Measurements from ENCODE around the gene KCNK15. TPM values are rescaled to one million over a fixed set of nuclear protein-coding genes. Genes with fewer than 3 reads are reported as not detected.
A peak's percentile ranks its signal among the peaks of the same experiment; 100 is the strongest.

KCNK15 gene
- total RNA-seq, 4 donors from 2014 or later = 3.6 to 5.6 (median 5.0) TPM

DNA sequence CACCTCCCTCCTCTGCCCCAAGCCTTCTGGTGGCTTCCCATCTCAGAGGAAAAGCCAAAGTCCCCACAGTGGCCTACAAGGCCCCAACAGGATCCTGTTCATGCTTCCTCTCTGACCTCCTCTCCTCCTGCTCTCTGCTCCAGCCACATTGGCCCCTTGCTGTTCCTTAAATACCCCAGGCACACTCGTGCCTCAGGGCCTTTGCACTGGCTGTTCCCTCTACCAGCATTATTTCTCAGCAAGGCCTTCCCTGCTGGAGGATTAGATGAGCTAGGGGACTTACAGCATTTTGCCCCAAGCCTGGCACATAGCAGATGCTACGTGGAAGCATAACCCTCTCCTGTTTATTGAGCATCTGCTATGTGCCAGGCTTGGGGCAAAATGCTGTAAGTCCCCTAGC is 22.7 kb upstream of the KCNK15 start:
- H3K4me1 ChIP-seq = peaks cover 18 to 64% (median 43%) of the 10 kb centered on the region in 4 donors
- H3K9me3 ChIP-seq = no peaks in the 10 kb centered on the region
- TF ChIP-seq EP300 (IDR thresholded peaks at IDR 0.05) (no peak), POLR2AphosphoS5 (IDR thresholded peaks at IDR 0.05) (no peak), POLR2A (IDR thresholded peaks at IDR 0.05; ENCODE audit: low read depth) (no peak)
- TF ChIP-seq, protein P1, sequence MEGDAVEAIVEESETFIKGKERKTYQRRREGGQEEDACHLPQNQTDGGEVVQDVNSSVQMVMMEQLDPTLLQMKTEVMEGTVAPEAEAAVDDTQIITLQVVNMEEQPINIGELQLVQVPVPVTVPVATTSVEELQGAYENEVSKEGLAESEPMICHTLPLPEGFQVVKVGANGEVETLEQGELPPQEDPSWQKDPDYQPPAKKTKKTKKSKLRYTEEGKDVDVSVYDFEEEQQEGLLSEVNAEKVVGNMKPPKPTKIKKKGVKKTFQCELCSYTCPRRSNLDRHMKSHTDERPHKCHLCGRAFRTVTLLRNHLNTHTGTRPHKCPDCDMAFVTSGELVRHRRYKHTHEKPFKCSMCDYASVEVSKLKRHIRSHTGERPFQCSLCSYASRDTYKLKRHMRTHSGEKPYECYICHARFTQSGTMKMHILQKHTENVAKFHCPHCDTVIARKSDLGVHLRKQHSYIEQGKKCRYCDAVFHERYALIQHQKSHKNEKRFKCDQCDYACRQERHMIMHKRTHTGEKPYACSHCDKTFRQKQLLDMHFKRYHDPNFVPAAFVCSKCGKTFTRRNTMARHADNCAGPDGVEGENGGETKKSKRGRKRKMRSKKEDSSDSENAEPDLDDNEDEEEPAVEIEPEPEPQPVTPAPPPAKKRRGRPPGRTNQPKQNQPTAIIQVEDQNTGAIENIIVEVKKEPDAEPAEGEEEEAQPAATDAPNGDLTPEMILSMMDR (IDR thresholded peaks at IDR 0.05) = no peak
- DNase-seq (ENCODE audit: extremely low spot score) = no peak
- intact Hi-C loops (cut with DNase I) = no loop called here
- H3K4me3 ChIP-seq = no peak overlapping the region
- H3K27me3 ChIP-seq = no peaks in the 10 kb centered on the region
- H3K27ac ChIP-seq (replicated peaks in 1 of 4) = peak overlapping the region; percentile 80 to 88 (median 85)
- peaks cover 0 to 22% (median 7%) of the 10 kb centered on the region in 4 donors for H3K36me3 ChIP-seq
- 92% methylated on average over 2 of the region's 2 CpGs for WGBS

DNA sequence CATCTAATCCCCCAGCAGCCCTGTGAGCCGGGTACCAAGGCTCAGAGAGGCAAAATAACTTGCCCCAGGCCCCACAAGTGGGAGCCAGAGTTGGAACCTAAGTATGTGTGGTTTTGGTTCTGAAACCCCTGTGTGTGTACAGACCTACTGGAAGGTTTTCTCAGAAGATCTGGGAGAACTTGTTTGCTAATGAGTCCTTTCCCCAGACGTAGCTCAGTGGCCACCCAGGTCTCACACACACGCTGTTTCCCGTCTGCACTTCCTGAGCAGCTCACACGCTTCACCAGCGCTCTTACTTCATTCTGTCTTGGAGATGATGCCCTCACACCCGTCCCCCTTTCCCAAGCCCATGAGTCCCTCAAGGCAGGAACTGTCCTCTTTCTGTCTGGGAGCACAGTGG is 22.3 kb upstream of the KCNK15 start:
- intact Hi-C loops (cut with DNase I) = no loop called here
- DNase-seq (ENCODE audit: extremely low spot score) = no peak
- 62% methylated on average over 7 of the region's 7 CpGs for WGBS
- H3K4me1 ChIP-seq = peaks cover 20 to 63% (median 41%) of the 10 kb centered on the region in 4 donors
- peak overlapping the region; percentile 80 to 88 (median 85) for H3K27ac ChIP-seq (replicated peaks in 1 of 4)
- no peak for TF ChIP-seq POLR2AphosphoS5 (IDR thresholded peaks at IDR 0.05)
- no peak for TF ChIP-seq POLR2A (IDR thresholded peaks at IDR 0.05; ENCODE audit: low read depth)
- TF ChIP-seq EP300 (IDR thresholded peaks at IDR 0.05) = no peak
- TF ChIP-seq, protein P1 (IDR thresholded peaks at IDR 0.05) = no peak
- H3K4me3 ChIP-seq = no peak overlapping the region
- no peaks in the 10 kb centered on the region for H3K9me3 ChIP-seq
- H3K27me3 ChIP-seq = no peaks in the 10 kb centered on the region
- H3K36me3 ChIP-seq = peaks cover 0 to 22% (median 7%) of the 10 kb centered on the region in 4 donors

DNA sequence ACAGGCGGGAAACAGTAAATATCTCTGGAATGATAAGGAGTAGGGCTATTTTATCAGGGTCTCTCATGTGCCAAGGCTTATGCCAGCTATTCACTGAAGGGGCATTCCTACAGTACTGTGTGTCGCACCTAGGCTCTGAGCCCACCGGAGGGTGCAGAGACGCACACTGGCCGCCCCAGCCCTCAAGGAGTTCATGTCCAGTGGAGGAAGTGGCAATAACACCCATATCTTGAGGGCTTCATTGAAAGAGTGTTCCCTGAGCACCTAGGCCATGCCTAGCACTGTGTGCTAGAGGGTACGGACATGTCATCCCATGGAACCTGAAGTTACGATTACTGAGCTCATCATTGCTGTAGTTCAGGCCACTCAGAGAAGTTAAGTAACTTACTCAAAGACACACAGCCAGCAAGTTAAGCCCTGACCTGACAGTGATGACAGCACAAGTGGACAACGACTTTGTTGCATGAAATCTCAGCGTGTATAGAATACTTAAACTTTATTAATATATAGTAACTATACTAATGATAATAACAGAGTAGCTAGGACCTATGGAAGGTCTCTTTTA is 21.8 kb upstream of the KCNK15 start:
- Histone ChIP-seq H3K4me3 (no peak overlapping the region), H3K4me1 (peaks cover 25 to 63% (median 41%) of the 10 kb centered on the region in 4 donors), H3K36me3 (peaks cover 0 to 22% (median 7%) of the 10 kb centered on the region in 4 donors), H3K27ac (replicated peaks in 1 of 4) (peak overlapping the region in 3 of 4 donors; percentile 80 to 88 (median 84)), H3K9me3 (no peaks in the 10 kb centered on the region), H3K27me3 (no peaks in the 10 kb centered on the region)
- no peak for TF ChIP-seq POLR2AphosphoS5 (IDR thresholded peaks at IDR 0.05)
- TF ChIP-seq EP300 (IDR thresholded peaks at IDR 0.05) = no peak
- TF ChIP-seq, protein P1 (IDR thresholded peaks at IDR 0.05) = no peak
- no peak for TF ChIP-seq POLR2A (IDR thresholded peaks at IDR 0.05; ENCODE audit: low read depth)
- WGBS = 94% methylated on average over 6 of the region's 9 CpGs
- intact Hi-C loops (cut with DNase I) = no loop called here
- DNase-seq (ENCODE audit: extremely low spot score) = no peak

DNA sequence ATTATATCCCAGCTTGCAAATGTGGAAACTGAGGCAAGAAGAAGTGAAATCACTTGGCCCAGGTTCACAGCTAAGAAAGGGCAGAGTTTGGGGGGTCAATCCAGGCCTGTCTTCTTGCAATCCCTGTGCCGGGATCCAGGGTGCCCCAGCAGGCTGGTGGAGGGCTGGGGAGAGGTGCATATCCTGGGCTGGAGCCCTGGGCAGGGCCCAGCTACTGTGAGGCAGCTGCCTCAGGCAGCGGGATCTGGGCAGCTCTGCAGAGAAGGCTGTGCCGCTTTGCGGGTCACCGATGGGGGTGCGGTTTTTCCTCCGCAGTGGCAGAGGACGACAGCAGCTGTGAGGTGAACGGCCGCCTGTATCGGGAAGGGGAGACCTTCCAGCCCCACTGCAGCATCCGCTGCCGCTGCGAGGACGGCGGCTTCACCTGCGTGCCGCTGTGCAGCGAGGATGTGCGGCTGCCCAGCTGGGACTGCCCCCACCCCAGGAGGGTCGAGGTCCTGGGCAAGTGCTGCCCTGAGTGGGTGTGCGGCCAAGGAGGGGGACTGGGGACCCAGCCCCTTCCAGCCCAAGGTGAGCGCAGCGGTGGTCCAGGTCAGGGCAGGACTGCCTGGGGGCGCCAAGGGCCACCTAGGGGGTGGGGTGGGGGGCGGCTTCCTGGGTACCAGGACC is 21.1 kb upstream of the KCNK15 start:
- peak overlapping the region; percentile 30 to 88 (median 58) for H3K27ac ChIP-seq (replicated peaks in 1 of 4)
- no peak for TF ChIP-seq POLR2A (IDR thresholded peaks at IDR 0.05; ENCODE audit: low read depth)
- TF ChIP-seq, protein P1 (IDR thresholded peaks at IDR 0.05) = no peak
- TF ChIP-seq EP300 (IDR thresholded peaks at IDR 0.05) = no peak
- TF ChIP-seq POLR2AphosphoS5 (IDR thresholded peaks at IDR 0.05) = no peak
- H3K36me3 ChIP-seq = peaks cover 0 to 22% (median 7%) of the 10 kb centered on the region in 4 donors
- no peaks in the 10 kb centered on the region for H3K27me3 ChIP-seq
- H3K9me3 ChIP-seq = no peaks in the 10 kb centered on the region
- intact Hi-C loops (cut with DNase I) = no loop called here
- WGBS = 65% methylated on average over 6 of the region's 26 CpGs
- H3K4me3 ChIP-seq = no peak overlapping the region
- DNase-seq (ENCODE audit: extremely low spot score) = no peak
- peaks cover 30 to 63% (median 41%) of the 10 kb centered on the region in 4 donors for H3K4me1 ChIP-seq
